ENCODE data around the gene GATA1. TPM values are rescaled to one million over a fixed set of nuclear protein-coding genes. Genes with fewer than 3 reads are reported as not detected.
"Not testable (repeated sequence)": the region's sequence is repeated elsewhere in the genome, so short reads cannot be mapped to it uniquely, and the experiment has no call there.

Gene GATA1
- total and polyA plus RNA-seq, 2 donors, result 0.14 to 0.57 TPM

DNA sequence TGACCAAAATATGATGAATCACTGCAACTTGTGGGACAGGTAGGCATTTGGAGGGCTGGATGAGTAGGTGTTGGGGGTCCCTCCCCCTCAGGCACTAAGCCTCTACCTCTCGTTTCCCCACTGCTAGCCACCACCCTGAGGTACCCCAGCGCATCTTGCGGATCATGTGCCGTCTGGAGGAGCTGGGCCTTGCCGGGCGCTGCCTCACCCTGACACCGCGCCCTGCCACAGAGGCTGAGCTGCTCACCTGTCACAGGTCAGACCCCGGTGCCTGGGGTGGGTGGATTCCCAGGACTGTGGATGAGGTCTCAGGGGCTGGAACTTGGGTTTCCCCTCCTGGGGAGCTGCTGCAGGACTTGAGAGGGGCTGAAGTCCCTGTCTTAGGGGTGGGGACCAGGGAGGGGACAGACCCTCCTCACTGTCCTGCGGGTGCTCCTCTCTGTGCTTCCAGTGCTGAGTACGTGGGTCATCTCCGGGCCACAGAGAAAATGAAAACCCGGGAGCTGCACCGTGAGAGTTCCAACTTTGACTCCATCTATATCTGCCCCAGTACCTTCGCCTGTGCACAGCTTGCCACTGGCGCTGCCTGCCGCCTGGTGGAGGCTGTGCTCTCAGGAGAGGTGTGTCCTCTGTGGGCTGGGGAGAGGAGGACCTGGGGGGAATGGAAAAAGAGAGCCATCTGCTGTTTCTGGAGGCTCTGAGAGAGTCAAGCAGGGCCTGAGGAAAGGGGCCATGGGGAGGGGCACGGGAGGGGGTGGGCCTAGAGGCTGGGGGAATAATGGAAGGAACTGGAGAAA, 29.8 kb downstream of the GATA1 start:
- 98% methylated on average over 18 of the region's 18 CpGs for WGBS
- H3K9me3 ChIP-seq (ENCODE audit: control insufficient read depth in 2 of 2, insufficient read depth in 1 of 2, low read length in 1 of 2), result no peaks in the 10 kb centered on the region
- no peaks in the 10 kb centered on the region for H3K4me1 ChIP-seq (ENCODE audit: control insufficient read depth in 2 of 2, insufficient read depth in 2 of 2, low read length in 2 of 2)
- no peak for DNase-seq (ENCODE audit: low read depth in 6 of 9, low spot score in 9 of 9)
- H3K36me3 ChIP-seq (ENCODE audit: control insufficient read depth in 2 of 2, insufficient read depth in 2 of 2, low read length in 1 of 2), result peaks cover 14 to 36% of the 10 kb centered on the region in 2 donors
- H3K4me3 ChIP-seq (ENCODE audit: low read length in 2 of 2), result no peak overlapping the region
- H3K27me3 ChIP-seq (ENCODE audit: control insufficient read depth in 2 of 2, insufficient read depth in 1 of 2, low read length in 1 of 2), result no peaks in the 10 kb centered on the region
- H3K27ac ChIP-seq (ENCODE audit: low read depth in 1 of 2, low read length in 1 of 2), result no peak overlapping the region

GRCh38 chrX:48818098-48818497, 31.7 kb downstream of the GATA1 start:
- no peaks in the 10 kb centered on the region for H3K27me3 ChIP-seq (ENCODE audit: control insufficient read depth in 2 of 2, insufficient read depth in 1 of 2, low read length in 1 of 2)
- H3K4me3 ChIP-seq (ENCODE audit: low read length in 2 of 2), result no peak overlapping the region
- H3K9me3 ChIP-seq (ENCODE audit: control insufficient read depth in 2 of 2, insufficient read depth in 1 of 2, low read length in 1 of 2), result no peaks in the 10 kb centered on the region
- H3K27ac ChIP-seq (ENCODE audit: low read depth in 1 of 2, low read length in 1 of 2), result no peak overlapping the region
- DNase-seq (ENCODE audit: low read depth in 6 of 9, low spot score in 9 of 9), result no peak
- 97% methylated on average over 16 of the region's 16 CpGs for whole genome bisulfite sequencing
- peaks cover 14 to 47% of the 10 kb centered on the region in 2 donors for H3K36me3 ChIP-seq (ENCODE audit: control insufficient read depth in 2 of 2, insufficient read depth in 2 of 2, low read length in 1 of 2)
- H3K4me1 ChIP-seq (ENCODE audit: control insufficient read depth in 2 of 2, insufficient read depth in 2 of 2, low read length in 2 of 2), result no peaks in the 10 kb centered on the region

- H3K27me3 ChIP-seq (ENCODE audit: control insufficient read depth in 2 of 2, insufficient read depth in 1 of 2, low read length in 1 of 2), result no peaks in the 10 kb centered on the region
- no peaks in the 10 kb centered on the region for H3K9me3 ChIP-seq (ENCODE audit: control insufficient read depth in 2 of 2, insufficient read depth in 1 of 2, low read length in 1 of 2)
- H3K4me3 ChIP-seq (ENCODE audit: low read length in 2 of 2), result no peak overlapping the region
- peaks cover 21 to 49% of the 10 kb centered on the region in 2 donors for H3K36me3 ChIP-seq (ENCODE audit: control insufficient read depth in 2 of 2, insufficient read depth in 2 of 2, low read length in 1 of 2)
- WGBS, result 97% methylated on average over 4 of the region's 4 CpGs
- H3K27ac ChIP-seq (ENCODE audit: low read depth in 1 of 2, low read length in 1 of 2), result no peak overlapping the region
- no peak for DNase-seq (ENCODE audit: low read depth in 6 of 9, low spot score in 9 of 9)
- H3K4me1 ChIP-seq (ENCODE audit: control insufficient read depth in 2 of 2, insufficient read depth in 2 of 2, low read length in 2 of 2), result no peaks in the 10 kb centered on the region
Measured at GRCh38 chrX:48818866-48819265, 32.5 kb downstream of the GATA1 start.

DNA sequence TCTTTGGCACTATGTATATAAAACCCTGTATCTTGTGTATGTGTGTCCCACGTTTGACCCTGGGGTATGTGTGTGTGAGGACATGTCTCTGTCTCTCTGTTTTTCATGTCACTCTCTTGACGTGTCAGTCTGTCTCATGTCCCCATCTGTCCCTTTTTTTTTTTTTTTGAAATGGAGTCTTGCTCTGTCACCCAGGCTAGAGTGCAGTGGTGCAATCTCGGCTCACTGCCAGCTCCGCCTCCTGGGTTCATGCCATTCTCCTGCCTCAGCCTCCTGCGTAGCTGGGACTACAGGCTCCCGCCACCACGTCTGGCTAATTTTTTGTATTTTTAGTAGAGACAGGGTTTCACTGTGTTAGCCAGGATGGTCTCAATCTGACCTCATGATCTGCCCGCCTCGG, 33.0 kb downstream of the GATA1 start:
- not testable (repeated sequence) for DNase-seq (ENCODE audit: low read depth in 6 of 9, low spot score in 9 of 9); H3K4me3 ChIP-seq (ENCODE audit: low read length in 2 of 2); H3K27ac ChIP-seq (ENCODE audit: low read depth in 1 of 2, low read length in 1 of 2); H3K9me3 ChIP-seq (ENCODE audit: control insufficient read depth in 2 of 2, insufficient read depth in 1 of 2, low read length in 1 of 2); H3K27me3 ChIP-seq (ENCODE audit: control insufficient read depth in 2 of 2, insufficient read depth in 1 of 2, low read length in 1 of 2); H3K4me1 ChIP-seq (ENCODE audit: control insufficient read depth in 2 of 2, insufficient read depth in 2 of 2, low read length in 2 of 2)
- H3K36me3 ChIP-seq (ENCODE audit: control insufficient read depth in 2 of 2, insufficient read depth in 2 of 2, low read length in 1 of 2), result peaks cover 22 to 51% of the 10 kb centered on the region in 2 donors
- 98% methylated on average over 9 of the region's 9 CpGs for WGBS

GRCh38 chrX:48823053-48823452, 36.7 kb downstream of the GATA1 start:
- peaks cover 20 to 32% of the 10 kb centered on the region in 2 donors for H3K36me3 ChIP-seq (ENCODE audit: control insufficient read depth in 2 of 2, insufficient read depth in 2 of 2, low read length in 1 of 2)
- H3K4me1 ChIP-seq (ENCODE audit: control insufficient read depth in 2 of 2, insufficient read depth in 2 of 2, low read length in 2 of 2), result no peaks in the 10 kb centered on the region
- no peak overlapping the region for H3K27ac ChIP-seq (ENCODE audit: low read depth in 1 of 2, low read length in 1 of 2)
- H3K27me3 ChIP-seq (ENCODE audit: control insufficient read depth in 2 of 2, insufficient read depth in 1 of 2, low read length in 1 of 2), result peaks cover 15 to 28% of the 10 kb centered on the region in 2 donors
- no peak for DNase-seq (ENCODE audit: low read depth in 6 of 9, low spot score in 9 of 9)
- no peak overlapping the region for H3K4me3 ChIP-seq (ENCODE audit: low read length in 2 of 2)
- H3K9me3 ChIP-seq (ENCODE audit: control insufficient read depth in 2 of 2, insufficient read depth in 1 of 2, low read length in 1 of 2), result peaks cover 0 to 14% of the 10 kb centered on the region in 2 donors
- 95% methylated on average over 6 of the region's 6 CpGs for WGBS

DNA sequence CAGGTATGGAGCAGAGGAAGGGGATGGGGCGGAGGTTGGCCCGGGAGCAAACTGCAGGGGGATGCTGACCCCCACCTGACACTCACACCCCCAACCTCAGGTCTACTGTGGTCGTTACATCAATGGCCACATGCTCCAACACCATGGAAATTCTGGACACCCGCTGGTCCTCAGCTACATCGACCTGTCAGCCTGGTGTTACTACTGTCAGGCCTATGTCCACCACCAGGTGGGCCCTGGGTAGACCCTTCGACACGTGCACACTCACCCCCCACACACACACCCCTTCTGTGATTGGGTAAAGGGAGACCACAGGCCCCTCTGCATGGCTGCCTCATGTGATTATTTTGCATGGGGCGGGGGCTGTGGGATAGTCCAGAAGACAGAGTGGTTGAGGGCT, 37.7 kb downstream of the GATA1 start:
- Histone ChIP-seq H3K9me3 (ENCODE audit: control insufficient read depth in 2 of 2, insufficient read depth in 1 of 2, low read length in 1 of 2) (peaks cover 0 to 14% of the 10 kb centered on the region in 2 donors), H3K27me3 (ENCODE audit: control insufficient read depth in 2 of 2, insufficient read depth in 1 of 2, low read length in 1 of 2) (peaks cover 15 to 37% of the 10 kb centered on the region in 2 donors), H3K4me3 (ENCODE audit: low read length in 2 of 2) (no peak overlapping the region), H3K36me3 (ENCODE audit: control insufficient read depth in 2 of 2, insufficient read depth in 2 of 2, low read length in 1 of 2) (peaks cover 20 to 21% of the 10 kb centered on the region in 2 donors), H3K4me1 (ENCODE audit: control insufficient read depth in 2 of 2, insufficient read depth in 2 of 2, low read length in 2 of 2) (no peaks in the 10 kb centered on the region), H3K27ac (ENCODE audit: low read depth in 1 of 2, low read length in 1 of 2) (no peak overlapping the region)
- WGBS, result 97% methylated on average over 8 of the region's 8 CpGs
- no peak for DNase-seq (ENCODE audit: low read depth in 6 of 9, low spot score in 9 of 9)

DNA sequence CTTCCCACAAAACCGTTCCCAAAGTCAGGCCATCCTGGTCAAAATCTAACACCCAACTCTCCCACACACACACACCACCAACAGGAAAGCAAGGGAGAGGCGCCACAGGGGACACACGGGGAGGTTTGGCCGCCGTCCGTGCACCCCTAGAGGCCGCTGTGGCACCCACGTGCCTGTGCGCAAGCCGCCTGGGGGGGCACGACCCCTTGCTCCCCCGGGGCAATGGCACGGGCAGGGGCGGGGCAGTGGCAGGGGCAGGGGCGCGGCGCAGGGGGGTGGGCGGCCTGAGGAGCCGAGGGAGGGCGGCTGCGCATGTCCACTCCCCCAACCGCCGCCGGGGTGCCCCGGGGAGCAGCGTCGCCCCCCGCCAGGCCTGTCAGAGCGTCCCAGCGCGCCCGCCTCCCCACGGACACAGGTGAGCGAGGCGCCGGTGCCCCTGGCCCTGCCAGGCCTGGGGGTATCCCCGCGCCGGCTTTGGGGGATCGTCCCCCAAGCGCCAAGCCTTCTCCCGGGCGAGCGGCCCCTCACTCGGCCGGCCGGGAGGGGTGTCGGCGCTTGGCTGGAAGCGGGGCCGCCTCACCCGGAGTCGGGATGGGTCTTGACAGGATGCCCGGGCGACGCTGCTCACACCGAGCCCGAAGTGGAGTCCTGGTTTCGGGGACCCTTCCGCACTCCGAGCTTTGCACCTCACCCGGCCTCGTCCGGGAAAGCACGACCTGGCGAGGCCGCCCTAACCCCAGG, 39.9 kb downstream of the GATA1 start, which contains the start of gene ERAS:
ERAS (plus strand) TSS at position 379 of the 741 bp plus-strand sequence. CDS start 2,611 bp downstream, outside the sequence.
- WGBS, result 15% methylated on average over 58 of the region's 67 CpGs
- Histone ChIP-seq H3K36me3 (ENCODE audit: control insufficient read depth in 2 of 2, insufficient read depth in 2 of 2, low read length in 1 of 2) (peaks cover 13 to 20% of the 10 kb centered on the region in 2 donors), H3K9me3 (ENCODE audit: control insufficient read depth in 2 of 2, insufficient read depth in 1 of 2, low read length in 1 of 2) (peaks cover 0 to 15% of the 10 kb centered on the region in 2 donors), H3K4me3 (ENCODE audit: low read length in 2 of 2) (no peak within 1 kb of the TSS), H3K27me3 (ENCODE audit: control insufficient read depth in 2 of 2, insufficient read depth in 1 of 2, low read length in 1 of 2) (peaks cover 23 to 59% of the 10 kb centered on the region in 2 donors), H3K4me1 (ENCODE audit: control insufficient read depth in 2 of 2, insufficient read depth in 2 of 2, low read length in 2 of 2) (no peaks in the 10 kb centered on the region), H3K27ac (ENCODE audit: low read depth in 1 of 2, low read length in 1 of 2) (no peak within 1 kb of the TSS)
- DNase-seq (ENCODE audit: low read depth in 6 of 9, low spot score in 9 of 9), result no peak

DNA sequence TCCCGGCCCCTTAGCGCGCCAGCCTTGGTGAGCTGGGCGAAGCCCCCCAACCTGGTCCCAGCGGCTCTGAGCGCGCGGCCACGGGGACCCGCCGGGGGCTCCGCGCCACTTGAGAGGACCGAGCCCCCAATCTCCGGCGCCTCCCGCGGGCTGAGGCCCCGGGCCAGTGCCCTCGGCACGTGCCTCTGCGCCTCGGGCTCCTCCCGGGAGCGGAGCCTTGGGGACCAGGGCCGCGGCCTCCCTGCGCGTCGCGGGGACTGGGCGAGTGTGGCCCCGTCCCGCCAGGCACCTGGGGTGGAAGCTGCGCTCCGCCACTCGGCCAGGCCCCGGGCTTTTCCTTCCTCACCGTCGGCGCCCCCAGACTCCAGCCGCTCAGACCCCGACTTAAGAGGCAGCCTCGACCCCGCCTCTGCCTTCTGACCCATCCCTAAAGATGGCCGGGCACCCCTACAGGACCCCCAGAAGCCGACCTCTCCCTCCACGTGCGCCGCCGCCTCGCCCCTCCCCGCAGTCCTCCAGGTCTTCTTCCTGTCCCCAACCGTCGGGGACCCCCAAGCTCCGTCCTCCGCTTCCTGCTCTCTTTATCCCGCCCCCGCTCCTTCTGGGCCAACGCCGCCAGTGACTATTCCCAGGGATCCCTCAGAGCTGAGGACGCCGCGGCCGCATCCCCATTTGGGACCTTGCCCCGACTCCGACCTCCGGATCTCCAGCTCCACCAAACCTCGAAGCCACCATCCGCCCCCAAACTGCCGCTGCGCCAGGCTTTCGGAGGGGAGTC, 40.7 kb downstream of the GATA1 start:
- Histone ChIP-seq H3K4me1 (ENCODE audit: control insufficient read depth in 2 of 2, insufficient read depth in 2 of 2, low read length in 2 of 2) (no peaks in the 10 kb centered on the region), H3K36me3 (ENCODE audit: control insufficient read depth in 2 of 2, insufficient read depth in 2 of 2, low read length in 1 of 2) (peaks cover 13 to 19% of the 10 kb centered on the region in 2 donors), H3K4me3 (ENCODE audit: low read length in 2 of 2) (no peak overlapping the region), H3K27ac (ENCODE audit: low read depth in 1 of 2, low read length in 1 of 2) (no peak overlapping the region), H3K27me3 (ENCODE audit: control insufficient read depth in 2 of 2, insufficient read depth in 1 of 2, low read length in 1 of 2) (peaks cover 29 to 64% of the 10 kb centered on the region in 2 donors), H3K9me3 (ENCODE audit: control insufficient read depth in 2 of 2, insufficient read depth in 1 of 2, low read length in 1 of 2) (peaks cover 0 to 19% of the 10 kb centered on the region in 2 donors)
- 10% methylated on average over 72 of the region's 73 CpGs for WGBS
- DNase-seq (ENCODE audit: low read depth in 6 of 9, low spot score in 9 of 9), result no peak

All from thymus (tissue), 11 donors.